Peyer's patch (tissue), 4 donors: ENCODE results near the gene SLC8A2.

Experiments
- CTCF ChIP-seq, 6 experiments: fragments of 450-650 bp in 4 of 6; fragments of 200-600 bp in 2 of 6; sonication (generic) in 1 of 6; IDR thresholded peaks; one replicate each; pipeline ENCODE4 v1.5.1; 2017 to 2019; ENCODE audit warnings: antibody characterized with exemption in 6 of 6, mild to moderate bottlenecking in 3 of 6, moderate library complexity in 1 of 6
- POLR2A ChIP-seq, 2 donors: fragments of 450-650 bp; IDR thresholded peaks; one replicate each; pipeline ENCODE4 v1.5.1; 2017; ENCODE audit warnings: antibody characterized with exemption in 2 of 2, mild to moderate bottlenecking in 2 of 2, moderate library complexity in 2 of 2

- no peak for TF ChIP-seq POLR2A (IDR thresholded peaks at IDR 0.05)
- no peak for TF ChIP-seq CTCF (IDR thresholded peaks at IDR 0.05)
Observed at GRCh38 chr19:47435196-47435595, 36.5 kb downstream of the SLC8A2 start.
